ENCODE results near the gene CXCL5.
"Not testable (repeated sequence)": the region's sequence is repeated elsewhere in the genome, so short reads cannot be mapped to it uniquely, and the experiment has no call there.

The CXCL5 gene

DNA sequence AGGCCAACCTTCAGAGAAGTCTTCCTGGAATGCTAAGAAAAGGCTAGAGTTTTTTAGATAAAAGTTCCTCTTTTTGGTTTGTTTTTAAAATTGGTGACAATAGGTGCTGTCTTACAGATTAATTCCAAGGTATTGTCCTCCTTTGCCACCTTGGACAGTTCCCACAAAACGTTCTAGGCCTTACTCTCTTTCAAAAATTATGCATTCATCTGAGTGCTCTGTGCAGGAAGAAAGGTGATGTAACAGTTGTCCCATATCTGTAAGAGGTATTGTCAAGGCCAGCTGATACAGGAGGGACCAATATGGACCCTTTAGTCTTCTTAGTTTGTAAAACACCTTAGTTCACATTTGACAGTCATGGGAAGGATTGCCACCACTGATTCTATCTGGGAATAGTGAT lies 15.9 kb upstream of the CXCL5 start:
- no peak for DNase-seq

DNA sequence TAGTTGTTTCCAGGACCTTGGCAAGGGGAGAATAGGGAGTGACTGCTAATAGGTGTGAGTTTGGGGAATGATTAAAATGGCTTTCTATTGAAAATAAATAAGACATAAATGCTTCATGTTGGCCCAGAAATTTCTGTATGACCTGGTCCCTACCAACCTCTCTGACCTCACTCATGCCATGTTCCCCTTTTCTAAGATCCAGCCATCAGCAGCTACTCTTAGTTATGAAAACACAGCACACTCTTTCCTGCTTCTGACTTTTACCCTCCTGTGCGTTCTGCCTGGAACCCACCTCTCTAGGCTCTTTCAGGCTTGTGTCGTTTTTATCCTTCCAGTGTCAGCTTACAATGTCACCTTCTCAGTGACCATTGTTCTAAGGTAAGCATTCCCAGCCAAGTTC lies 14.8 kb upstream of the CXCL5 start:
- no peak for DNase-seq

GRCh38 chr4:74012130-74012529 lies 13.7 kb upstream of the CXCL5 start:
- DNase-seq, result no peak

DNA sequence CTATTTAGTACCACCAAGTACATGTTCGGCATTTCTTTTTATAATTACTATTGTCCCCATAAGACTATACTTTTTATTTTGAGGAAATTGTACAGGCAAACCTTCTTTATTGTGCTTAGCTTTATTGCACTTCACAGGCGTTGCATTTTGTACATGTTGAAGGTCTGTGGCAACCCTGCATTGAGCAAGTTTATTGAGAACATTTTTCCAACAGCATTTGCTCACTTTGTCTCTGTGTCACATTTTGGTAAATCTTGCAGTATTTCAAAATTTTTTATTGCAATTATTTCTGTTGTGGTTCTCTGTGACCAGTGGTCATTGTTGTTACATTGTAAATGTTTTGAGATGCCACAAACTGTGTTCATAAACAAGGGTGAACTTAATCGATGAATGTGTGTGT lies 10.8 kb upstream of the CXCL5 start:
- no peak for DNase-seq

DNA sequence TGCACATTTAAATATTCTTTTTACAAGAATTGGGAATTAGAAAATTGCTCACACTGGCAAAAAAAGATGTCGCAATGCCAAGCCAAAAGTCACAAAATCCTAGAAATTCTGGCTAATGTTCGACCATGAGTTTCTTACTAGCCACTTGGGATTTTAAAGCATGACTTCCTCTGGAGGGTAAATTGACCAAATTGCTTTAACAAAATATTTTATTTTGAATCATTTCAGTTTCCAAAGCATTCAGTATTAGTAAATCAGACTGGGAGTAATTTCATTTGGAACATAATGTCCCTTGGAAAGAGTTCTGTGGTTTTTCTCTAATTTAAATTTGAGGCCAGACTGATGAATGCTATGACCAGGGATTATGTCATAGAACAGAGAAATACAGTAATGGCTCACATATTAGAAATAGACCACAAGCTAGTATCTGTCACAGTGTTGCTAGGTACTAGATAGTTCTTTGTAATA lies 7.6 kb upstream of the CXCL5 start:
- no peak for DNase-seq

GRCh38 chr4:74005528-74005927 lies 7.1 kb upstream of the CXCL5 start:
- no peak for DNase-seq

DNA sequence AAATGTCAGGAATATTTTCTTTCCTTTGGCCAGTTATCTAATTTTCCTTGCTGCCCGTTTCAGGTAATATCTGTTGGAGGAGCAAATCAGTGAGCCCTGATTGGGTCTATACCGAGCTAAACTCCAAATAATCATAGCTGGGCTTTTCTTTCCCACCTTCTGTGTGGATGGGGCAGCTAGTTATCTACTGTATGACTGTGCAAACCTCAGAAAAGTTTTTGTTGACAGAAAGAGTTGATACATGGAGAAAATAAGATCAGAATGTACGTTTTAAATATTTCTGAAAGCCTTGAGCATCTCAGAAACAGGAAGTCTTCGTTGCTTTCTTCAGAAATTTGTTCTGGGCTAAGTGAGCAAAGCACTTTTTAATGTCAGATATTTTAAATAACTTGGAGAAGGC lies 6.2 kb upstream of the CXCL5 start:
- DNase-seq, result no peak

GRCh38 chr4:74000301-74000700 lies 1.8 kb upstream of the CXCL5 start:
- DNase-seq, result no peak

DNA sequence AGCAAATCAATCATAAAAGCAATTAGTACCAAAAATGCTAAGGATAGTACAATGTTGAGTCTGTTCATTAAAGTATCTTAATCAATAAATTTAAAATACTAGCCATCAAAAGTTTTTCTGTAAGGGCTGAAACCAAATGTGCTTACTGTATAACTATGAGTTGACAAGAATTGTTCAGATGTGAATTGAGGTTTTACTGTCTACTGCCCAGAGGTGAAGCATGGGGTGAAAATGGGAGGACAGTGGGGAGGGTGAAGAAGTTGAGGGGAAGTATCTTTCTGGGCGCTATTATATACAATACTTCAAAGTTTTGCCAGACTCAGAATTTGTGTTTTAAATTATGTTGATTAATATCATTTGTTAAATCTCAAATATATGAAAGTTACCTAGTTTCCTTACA lies 6.4 kb downstream of the CXCL5 start:
- DNase-seq, result no peak

DNA sequence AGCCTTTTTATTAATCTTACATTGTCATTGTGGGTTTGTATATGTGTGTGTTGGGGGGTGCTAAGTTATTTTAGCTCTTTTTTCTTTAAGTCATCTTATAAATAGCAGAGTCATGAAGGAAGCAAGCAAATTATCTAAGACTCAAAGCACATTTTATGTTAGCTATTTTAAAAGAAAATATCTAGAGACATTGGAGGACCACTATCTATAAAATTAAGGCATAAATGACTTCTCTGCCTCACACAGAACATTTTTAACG lies 6.8 kb downstream of the CXCL5 start:
- DNase-seq, result no peak

- DNase-seq, result no peak
These were observed 7.3 kb downstream of the CXCL5 start for GRCh38 chr4:73990988-73991741.

GRCh38 chr4:73989928-73990327 lies 8.5 kb downstream of the CXCL5 start:
- no peak for DNase-seq

DNA sequence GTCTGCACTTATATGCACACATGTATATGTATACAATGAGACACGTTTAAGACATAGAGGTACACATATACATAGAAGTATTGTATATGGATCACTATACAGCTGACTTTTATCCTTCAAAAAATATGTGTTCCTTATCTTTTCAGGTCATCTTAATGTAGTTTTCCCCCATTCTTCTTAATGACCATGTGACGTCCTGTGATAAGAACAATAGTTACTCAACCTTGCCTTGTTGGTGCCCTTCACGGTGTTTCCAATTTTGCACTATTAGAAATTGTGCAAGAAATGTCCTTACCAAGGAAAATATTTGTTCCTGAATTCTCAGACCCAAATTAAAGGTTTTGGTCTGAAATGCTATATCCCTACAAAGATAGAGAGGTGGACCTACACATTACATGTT lies 9.4 kb downstream of the CXCL5 start:
- no peak for DNase-seq

- no peak for DNase-seq
These were observed 10.4 kb downstream of the CXCL5 start, which contains the start of gene PPBP for GRCh38 chr4:73988061-73988460. Gene PPBP, minus strand, starts transcription at chr4:73988190. Its CDS starts 87 bp downstream, at chr4:73988103.

GRCh38 chr4:73985528-73985852 lies 13.0 kb downstream of the CXCL5 start:
- DNase-seq, result no peak

DNA sequence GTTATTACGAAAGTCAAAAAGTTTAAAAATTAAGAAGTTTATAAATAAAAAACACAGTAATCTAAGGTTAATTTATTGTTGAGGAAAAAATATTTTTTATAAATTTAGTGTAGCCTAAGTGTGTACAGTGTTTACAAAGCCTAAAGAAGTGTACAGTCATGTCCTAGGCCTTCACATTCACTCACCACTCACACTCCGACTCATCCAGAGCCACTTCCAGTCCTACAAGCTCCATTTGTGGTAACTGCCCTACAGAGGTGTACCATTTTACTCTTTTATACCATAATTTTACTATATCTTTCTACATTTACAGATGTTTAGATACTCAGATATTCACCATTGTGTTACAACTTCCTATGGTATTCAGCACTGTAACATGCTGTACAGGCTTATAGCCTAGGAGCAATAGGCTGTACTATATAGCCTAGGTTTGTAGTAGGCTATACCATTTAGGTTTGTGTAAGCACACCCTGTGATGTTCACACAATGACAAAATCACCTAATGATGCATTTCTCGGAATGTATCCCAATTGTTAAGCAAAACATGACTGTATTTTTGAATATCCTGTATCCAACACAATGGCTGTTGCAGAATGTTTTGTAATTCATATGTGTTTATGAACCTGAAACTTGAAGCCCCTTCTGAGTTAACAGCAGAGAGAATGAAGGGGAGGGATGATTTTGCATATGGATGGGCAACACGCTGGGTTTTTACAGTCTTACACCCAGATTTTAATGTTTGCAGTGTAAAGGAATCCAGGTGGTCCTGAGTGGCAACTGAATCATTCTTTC lies 13.5 kb downstream of the CXCL5 start:
- no peak for DNase-seq

GRCh38 chr4:73981175-73981574 lies 17.3 kb downstream of the CXCL5 start:
- DNase-seq, result not testable (repeated sequence)

- DNase-seq, result no peak
These were observed 19.0 kb downstream of the CXCL5 start for GRCh38 chr4:73979407-73979957.

DNA sequence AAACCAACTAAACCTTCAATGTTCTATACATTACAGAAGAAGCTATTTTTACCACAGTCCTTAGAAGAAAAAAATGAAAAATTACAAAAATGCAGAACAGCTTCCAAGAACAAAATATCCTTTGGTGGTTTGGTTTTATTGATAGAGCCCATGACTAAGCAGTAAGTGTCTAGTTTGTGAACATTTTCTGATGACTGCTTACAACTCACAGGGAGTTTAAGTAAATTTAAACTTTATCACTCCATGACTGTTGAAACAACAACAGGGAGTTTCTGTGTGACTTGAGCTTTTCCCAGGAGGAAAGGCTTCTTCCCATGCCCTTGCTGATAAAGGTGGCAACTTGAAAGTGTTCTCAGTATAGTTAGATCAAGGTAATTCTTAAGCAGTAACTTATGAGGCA lies 19.6 kb downstream of the CXCL5 start:
- no peak for DNase-seq

DNA sequence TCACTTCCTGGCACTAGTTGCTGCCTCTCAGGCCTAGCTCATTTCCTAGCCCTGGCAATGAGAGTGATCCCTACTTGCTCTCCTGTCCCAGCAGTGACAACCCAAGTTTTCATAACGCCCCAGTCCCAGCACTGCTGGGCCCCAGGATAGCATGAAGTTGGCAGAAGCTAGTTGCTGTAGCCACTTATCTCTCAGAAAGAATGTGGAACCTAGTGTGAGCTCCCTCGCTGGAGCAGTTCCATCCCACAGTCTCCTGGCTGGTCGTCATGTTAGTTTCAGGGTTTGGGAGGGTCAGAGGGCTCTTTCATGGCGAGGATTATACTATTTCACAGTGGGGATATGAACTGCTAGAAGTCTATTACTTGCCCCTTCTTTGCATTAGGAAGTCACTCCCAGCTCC lies 21.8 kb downstream of the CXCL5 start:
- no peak for DNase-seq

- DNase-seq, result no peak
These were observed 22.3 kb downstream of the CXCL5 start for GRCh38 chr4:73976217-73976616.

GRCh38 chr4:73974352-73974751 lies 24.1 kb downstream of the CXCL5 start:
- DNase-seq, result no peak

DNA sequence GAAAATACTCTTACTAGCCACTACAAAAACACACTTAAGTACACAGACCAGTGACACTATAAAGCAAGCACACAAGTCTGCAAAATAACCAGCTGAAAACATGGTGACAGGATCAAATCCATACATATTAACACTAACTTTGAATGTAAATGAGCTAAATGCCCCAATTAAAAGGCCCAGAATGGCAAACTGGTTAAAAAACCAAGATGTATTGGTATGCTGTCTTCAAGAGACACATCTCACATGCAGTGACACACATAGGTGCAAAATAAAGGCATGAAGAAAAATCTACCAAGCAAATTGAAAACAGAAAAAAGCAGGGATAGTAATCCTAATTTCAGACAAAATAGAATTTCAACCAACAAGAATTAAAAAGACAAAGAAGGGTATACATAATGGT lies 27.5 kb downstream of the CXCL5 start:
- DNase-seq, result no peak

DNA sequence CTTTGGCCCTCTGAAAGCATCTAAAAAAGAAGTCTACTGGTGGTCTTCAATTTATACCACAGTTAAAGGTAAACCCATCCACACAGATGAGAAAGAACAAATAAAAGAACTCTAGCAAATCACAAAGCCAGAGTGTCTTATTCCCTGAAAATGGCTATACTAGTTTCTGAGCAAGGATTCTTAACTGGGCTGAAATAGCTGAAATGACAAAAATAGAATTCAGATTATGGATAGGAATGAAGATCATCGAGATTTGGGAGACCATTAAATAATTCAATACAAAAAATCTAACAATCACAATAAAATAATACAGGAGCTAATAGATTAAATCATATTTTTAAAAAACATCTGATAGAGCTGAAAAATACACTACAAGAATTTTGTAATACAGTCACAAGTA lies 28.5 kb downstream of the CXCL5 start:
- no peak for DNase-seq

- DNase-seq, result no peak
These were observed 30.6 kb downstream of the CXCL5 start for GRCh38 chr4:73967866-73968265.

All from activated CD8-positive, alpha-beta memory T cell treated with anti-CD3 and anti-CD28 coated beads, Interleukin-2, amount 50 U/mL, for 4 hours (primary cell).